Measurements from ENCODE around the gene CA12.

DNA sequence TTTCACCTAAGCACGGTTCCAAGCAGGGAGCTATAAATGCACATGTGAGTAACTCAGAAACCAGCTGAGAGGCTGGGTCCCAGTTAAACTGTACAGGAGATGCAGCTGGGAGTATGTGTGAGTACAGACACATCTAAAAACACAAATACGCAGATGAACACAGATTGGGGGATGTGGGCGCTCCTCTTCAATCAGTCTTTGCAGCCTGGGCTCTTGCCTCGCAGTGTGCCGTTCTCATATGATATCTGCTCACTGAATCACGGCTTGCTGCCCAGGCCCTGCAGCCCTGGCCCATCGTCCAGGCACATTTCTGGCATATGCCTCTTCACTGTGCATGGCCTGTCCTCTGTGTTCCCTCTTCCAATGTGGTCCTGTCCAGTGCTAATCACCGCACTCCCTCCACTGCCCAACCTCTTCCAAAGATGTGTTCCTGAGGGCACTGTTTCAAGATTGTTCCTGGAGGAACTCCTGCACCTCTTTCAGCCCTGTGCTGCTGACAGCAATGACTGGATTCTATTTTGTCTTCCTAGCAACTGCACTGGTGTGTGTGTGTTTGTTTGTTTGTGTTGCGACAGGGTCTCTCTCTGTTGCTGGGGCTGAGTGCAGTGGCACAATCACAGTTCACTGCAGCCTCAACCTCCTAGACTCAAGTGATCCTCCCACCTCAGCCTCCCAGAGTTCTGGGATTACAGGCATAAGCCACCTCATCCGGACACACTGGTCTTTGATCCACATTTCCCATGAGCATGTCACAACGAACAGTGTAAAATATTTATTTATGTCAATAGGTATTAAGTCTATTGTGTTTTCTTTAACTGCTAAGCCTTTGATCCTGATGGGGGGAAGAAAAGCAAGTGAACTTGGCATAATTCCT is 17.0 kb downstream of the CA12 start:
- TF ChIP-seq JUN (CRISPR knock-in tag; IDR thresholded peaks at IDR 0.05) (no peak), SMAD3 (CRISPR knock-in tag; IDR thresholded peaks at IDR 0.05; ENCODE audit: borderline replicate concordance) (no peak), ETV6 (CRISPR knock-in tag; IDR thresholded peaks at IDR 0.05) (no peak), ZNF423 (CRISPR knock-in tag; IDR thresholded peaks at IDR 0.05) (no peak), NFATC4 (CRISPR knock-in tag; IDR thresholded peaks at IDR 0.05) (no peak), NFE2L1 (CRISPR knock-in tag; IDR thresholded peaks at IDR 0.05) (no peak), FOXJ3 (CRISPR knock-in tag; IDR thresholded peaks at IDR 0.05; ENCODE audit: borderline replicate concordance) (no peak)
- TF ChIP-seq, protein P1, sequence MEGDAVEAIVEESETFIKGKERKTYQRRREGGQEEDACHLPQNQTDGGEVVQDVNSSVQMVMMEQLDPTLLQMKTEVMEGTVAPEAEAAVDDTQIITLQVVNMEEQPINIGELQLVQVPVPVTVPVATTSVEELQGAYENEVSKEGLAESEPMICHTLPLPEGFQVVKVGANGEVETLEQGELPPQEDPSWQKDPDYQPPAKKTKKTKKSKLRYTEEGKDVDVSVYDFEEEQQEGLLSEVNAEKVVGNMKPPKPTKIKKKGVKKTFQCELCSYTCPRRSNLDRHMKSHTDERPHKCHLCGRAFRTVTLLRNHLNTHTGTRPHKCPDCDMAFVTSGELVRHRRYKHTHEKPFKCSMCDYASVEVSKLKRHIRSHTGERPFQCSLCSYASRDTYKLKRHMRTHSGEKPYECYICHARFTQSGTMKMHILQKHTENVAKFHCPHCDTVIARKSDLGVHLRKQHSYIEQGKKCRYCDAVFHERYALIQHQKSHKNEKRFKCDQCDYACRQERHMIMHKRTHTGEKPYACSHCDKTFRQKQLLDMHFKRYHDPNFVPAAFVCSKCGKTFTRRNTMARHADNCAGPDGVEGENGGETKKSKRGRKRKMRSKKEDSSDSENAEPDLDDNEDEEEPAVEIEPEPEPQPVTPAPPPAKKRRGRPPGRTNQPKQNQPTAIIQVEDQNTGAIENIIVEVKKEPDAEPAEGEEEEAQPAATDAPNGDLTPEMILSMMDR (IDR thresholded peaks at IDR 0.05), result no peak
- TF ChIP-seq, protein P2, sequence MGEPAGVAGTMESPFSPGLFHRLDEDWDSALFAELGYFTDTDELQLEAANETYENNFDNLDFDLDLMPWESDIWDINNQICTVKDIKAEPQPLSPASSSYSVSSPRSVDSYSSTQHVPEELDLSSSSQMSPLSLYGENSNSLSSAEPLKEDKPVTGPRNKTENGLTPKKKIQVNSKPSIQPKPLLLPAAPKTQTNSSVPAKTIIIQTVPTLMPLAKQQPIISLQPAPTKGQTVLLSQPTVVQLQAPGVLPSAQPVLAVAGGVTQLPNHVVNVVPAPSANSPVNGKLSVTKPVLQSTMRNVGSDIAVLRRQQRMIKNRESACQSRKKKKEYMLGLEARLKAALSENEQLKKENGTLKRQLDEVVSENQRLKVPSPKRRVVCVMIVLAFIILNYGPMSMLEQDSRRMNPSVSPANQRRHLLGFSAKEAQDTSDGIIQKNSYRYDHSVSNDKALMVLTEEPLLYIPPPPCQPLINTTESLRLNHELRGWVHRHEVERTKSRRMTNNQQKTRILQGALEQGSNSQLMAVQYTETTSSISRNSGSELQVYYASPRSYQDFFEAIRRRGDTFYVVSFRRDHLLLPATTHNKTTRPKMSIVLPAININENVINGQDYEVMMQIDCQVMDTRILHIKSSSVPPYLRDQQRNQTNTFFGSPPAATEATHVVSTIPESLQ (CRISPR knock-in tag; IDR thresholded peaks at IDR 0.05), result no peak
- TF ChIP-seq, protein P3, sequence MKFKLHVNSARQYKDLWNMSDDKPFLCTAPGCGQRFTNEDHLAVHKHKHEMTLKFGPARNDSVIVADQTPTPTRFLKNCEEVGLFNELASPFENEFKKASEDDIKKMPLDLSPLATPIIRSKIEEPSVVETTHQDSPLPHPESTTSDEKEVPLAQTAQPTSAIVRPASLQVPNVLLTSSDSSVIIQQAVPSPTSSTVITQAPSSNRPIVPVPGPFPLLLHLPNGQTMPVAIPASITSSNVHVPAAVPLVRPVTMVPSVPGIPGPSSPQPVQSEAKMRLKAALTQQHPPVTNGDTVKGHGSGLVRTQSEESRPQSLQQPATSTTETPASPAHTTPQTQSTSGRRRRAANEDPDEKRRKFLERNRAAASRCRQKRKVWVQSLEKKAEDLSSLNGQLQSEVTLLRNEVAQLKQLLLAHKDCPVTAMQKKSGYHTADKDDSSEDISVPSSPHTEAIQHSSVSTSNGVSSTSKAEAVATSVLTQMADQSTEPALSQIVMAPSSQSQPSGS (CRISPR knock-in tag; IDR thresholded peaks at IDR 0.05; ENCODE audit: borderline replicate concordance, low read depth), result no peak
